ENCODE results near the gene PIEZO2. TPM values are rescaled to one million over a fixed set of nuclear protein-coding genes. Genes with fewer than 3 reads are reported as not detected.

The PIEZO2 gene
- total RNA-seq, 6 experiments from 2014 or later = not detected

GRCh38 chr18:10745219-10745618 is 404.1 kb downstream of the PIEZO2 start:
- Mint-ChIP-seq H3K4me3 (no peak overlapping the region), H3K9me3 (no peaks in the 10 kb centered on the region), H3K36me3 (ENCODE audit: low read depth) (no peaks in the 10 kb centered on the region), H3K4me1 (ENCODE audit: low read depth) (no peaks in the 10 kb centered on the region), H3K27ac (no peak overlapping the region), H3K27me3 (ENCODE audit: insufficient read depth) (peaks cover 5% of the 10 kb centered on the region; the same call in 1 of the 2 replicates)
- TF ChIP-seq, protein P1, sequence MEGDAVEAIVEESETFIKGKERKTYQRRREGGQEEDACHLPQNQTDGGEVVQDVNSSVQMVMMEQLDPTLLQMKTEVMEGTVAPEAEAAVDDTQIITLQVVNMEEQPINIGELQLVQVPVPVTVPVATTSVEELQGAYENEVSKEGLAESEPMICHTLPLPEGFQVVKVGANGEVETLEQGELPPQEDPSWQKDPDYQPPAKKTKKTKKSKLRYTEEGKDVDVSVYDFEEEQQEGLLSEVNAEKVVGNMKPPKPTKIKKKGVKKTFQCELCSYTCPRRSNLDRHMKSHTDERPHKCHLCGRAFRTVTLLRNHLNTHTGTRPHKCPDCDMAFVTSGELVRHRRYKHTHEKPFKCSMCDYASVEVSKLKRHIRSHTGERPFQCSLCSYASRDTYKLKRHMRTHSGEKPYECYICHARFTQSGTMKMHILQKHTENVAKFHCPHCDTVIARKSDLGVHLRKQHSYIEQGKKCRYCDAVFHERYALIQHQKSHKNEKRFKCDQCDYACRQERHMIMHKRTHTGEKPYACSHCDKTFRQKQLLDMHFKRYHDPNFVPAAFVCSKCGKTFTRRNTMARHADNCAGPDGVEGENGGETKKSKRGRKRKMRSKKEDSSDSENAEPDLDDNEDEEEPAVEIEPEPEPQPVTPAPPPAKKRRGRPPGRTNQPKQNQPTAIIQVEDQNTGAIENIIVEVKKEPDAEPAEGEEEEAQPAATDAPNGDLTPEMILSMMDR (IDR thresholded peaks at IDR 0.05) = no peak
- DNase-seq = no peak

DNA sequence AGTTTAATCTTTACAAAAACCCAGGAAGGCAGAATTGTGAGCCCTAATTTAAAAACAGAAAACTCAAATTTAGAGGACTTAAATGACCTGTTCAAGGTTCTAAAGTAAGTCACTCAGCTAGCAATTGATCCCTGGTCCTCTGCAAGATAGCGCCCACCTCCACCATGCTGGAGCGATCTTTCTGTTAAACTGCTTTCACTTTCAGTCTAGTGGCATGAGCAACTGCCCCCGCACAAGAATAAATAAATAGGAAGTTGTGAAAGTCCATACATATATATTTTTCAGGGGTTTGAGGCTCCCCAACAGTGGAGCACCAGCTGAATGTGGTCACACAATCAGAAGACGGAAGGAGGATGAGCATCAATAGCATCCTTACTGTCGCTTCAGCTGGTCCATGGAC is 405.6 kb downstream of the PIEZO2 start:
- H3K4me1 Mint-ChIP-seq (ENCODE audit: low read depth) = no peaks in the 10 kb centered on the region
- TF ChIP-seq, protein P1 (IDR thresholded peaks at IDR 0.05) = no peak
- H3K27me3 Mint-ChIP-seq (ENCODE audit: insufficient read depth) = peaks cover 5% of the 10 kb centered on the region; the same call in 1 of the 2 replicates
- no peaks in the 10 kb centered on the region for H3K36me3 Mint-ChIP-seq (ENCODE audit: low read depth)
- no peak for DNase-seq
- no peaks in the 10 kb centered on the region for H3K9me3 Mint-ChIP-seq
- peak overlapping the region; percentile 44 for H3K4me3 Mint-ChIP-seq
- no peak overlapping the region for H3K27ac Mint-ChIP-seq

DNA sequence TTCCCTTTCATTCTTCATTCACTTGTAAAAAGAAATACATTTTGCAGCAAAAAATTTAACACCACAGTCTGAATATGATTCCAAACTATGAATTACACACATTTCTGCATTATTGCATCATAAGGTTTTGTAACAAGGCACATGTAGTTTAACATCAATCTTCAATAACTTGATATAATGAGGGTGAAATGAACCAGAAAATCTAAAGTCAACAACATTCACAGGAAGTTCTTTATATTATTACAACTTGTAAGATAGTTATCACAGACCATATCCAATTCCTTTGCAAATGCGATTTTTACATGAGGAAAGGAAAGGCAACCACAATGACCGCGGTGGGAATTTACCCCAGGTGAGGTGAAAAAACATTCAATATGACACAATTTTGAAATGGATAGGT is 410.2 kb downstream of the PIEZO2 start:
- TF ChIP-seq, protein P1 (IDR thresholded peaks at IDR 0.05) = no peak
- H3K4me3 Mint-ChIP-seq = no peak overlapping the region
- no peaks in the 10 kb centered on the region for H3K36me3 Mint-ChIP-seq (ENCODE audit: low read depth)
- no peaks in the 10 kb centered on the region for H3K4me1 Mint-ChIP-seq (ENCODE audit: low read depth)
- DNase-seq = no peak
- peaks cover 3% of the 10 kb centered on the region; the same call in 1 of the 2 replicates for H3K9me3 Mint-ChIP-seq
- H3K27ac Mint-ChIP-seq = no peak overlapping the region
- H3K27me3 Mint-ChIP-seq (ENCODE audit: insufficient read depth) = peaks cover 5% of the 10 kb centered on the region; the same call in 1 of the 2 replicates

- Mint-ChIP-seq H3K9me3 (peaks cover 3% of the 10 kb centered on the region; the same call in 1 of the 2 replicates), H3K27me3 (ENCODE audit: insufficient read depth) (peaks cover 7% of the 10 kb centered on the region; the same call in 1 of the 2 replicates), H3K36me3 (ENCODE audit: low read depth) (no peaks in the 10 kb centered on the region), H3K27ac (no peak overlapping the region), H3K4me3 (no peak overlapping the region), H3K4me1 (ENCODE audit: low read depth) (no peaks in the 10 kb centered on the region)
- no peak for DNase-seq
- TF ChIP-seq, protein P1 (IDR thresholded peaks at IDR 0.05) = no peak
These were observed 412.4 kb downstream of the PIEZO2 start for GRCh38 chr18:10736984-10737383.

DNA sequence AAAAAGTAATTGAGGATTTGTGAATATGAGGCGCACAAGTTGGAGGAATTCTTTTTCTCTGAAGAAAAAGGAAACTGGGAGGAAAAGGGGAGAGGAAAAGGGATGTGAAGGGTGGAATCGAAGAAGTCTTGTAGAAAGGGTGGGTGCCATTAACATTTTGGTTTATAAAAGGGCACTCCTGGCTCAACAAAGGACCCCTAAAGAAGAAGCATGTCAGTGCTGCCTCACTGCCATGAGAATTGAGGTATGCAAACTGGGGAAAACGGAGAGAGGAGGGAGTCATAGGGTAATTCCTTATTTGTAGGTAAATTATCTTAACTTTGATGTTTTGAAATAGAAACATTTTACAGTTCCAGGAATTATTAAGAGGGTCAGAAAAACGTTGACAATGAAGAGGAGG is 416.4 kb downstream of the PIEZO2 start:
- Mint-ChIP-seq H3K4me1 (ENCODE audit: low read depth) (no peaks in the 10 kb centered on the region), H3K27ac (no peak overlapping the region), H3K9me3 (peaks cover 3% of the 10 kb centered on the region; the same call in 1 of the 2 replicates), H3K36me3 (ENCODE audit: low read depth) (no peaks in the 10 kb centered on the region), H3K4me3 (no peak overlapping the region), H3K27me3 (ENCODE audit: insufficient read depth) (0 out of 2 replicates have a peak, but pooled peaks cover 2% of the 10 kb centered on the region)
- TF ChIP-seq, protein P1 (IDR thresholded peaks at IDR 0.05) = no peak
- DNase-seq = no peak

DNA sequence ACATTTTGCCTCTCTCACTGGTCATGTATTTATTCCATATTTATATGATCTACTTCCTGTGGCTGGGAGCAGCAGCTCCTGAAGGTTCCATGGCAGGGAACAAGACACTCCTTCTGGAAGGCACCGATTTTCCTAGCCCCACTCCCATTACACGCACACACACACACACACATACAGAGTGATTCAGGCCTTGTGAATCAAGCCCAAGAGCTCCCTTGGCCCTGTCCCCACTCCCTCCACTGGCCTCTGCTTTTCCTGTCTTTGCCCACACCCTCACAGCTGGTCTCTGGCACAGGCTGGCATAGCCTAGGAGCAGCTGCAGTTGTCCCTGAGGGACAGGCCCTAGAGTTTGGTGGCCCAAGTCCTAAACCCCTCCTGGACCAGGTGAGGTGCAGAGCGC is 421.9 kb downstream of the PIEZO2 start:
- Mint-ChIP-seq H3K9me3 (peaks cover 23% of the 10 kb centered on the region), H3K4me3 (no peak overlapping the region), H3K27me3 (ENCODE audit: insufficient read depth) (no peaks in the 10 kb centered on the region), H3K27ac (no peak overlapping the region), H3K4me1 (ENCODE audit: low read depth) (no peaks in the 10 kb centered on the region), H3K36me3 (ENCODE audit: low read depth) (peaks cover 5% of the 10 kb centered on the region; the same call in 1 of the 2 replicates)
- TF ChIP-seq, protein P1 (IDR thresholded peaks at IDR 0.05) = no peak
- no peak for DNase-seq

Measured in HFFc6 (cell line).